Common myeloid progenitor, CD34-positive (primary cell): Measurements from ENCODE around the gene ZBTB7C.

Experiments
- CTCF ChIA-PET: fragments of 350-600 bp; sonication (Branson Sonifier 250); formaldehyde crosslinking; loops from one replicate; lab custom pipeline; 2021; ENCODE audit warnings: antibody characterized with exemption; lab: Charles Lee
- POLR2A ChIA-PET: fragments of 350-600 bp; sonication (Branson Sonifier 250); formaldehyde crosslinking; loops from one replicate; lab custom pipeline; 2021; ENCODE audit warnings: antibody characterized with exemption; lab: Charles Lee
- DNase-seq, 3 donors: peaks; one replicate each; pipeline versions ENCODE4 v3.0.0 to v3.0.0-alpha.2; 2013
- H3K27ac ChIP-seq, 2 experiments: 1 replicate in 1 of 2; 2 replicates in 1 of 2; pipeline ENCODE4 v1.7.0; 2013; ENCODE audit warnings: inconsistent platforms in 2 of 2, low read length in 2 of 2, mild to moderate bottlenecking in 2 of 2, low read depth in 1 of 2, moderate library complexity in 1 of 2; ENCODE audit not compliant: severe bottlenecking in 2 of 2, insufficient read depth in 1 of 2, poor library complexity in 1 of 2
- H3K27me3 ChIP-seq, 5 experiments: replicated peaks in 2 of 5; 1 replicate in 3 of 5; 2 replicates in 2 of 5; pipeline versions ENCODE4 v1.6.1 to v1.7.0; 2013; ENCODE audit warnings: low read length in 4 of 5, mild to moderate bottlenecking in 2 of 5, moderate library complexity in 2 of 5, inconsistent platforms in 1 of 5; ENCODE audit not compliant: insufficient read depth in 5 of 5, control insufficient read depth in 4 of 5
- H3K36me3 ChIP-seq, 4 experiments: 1 replicate in 2 of 4; 2 replicates in 2 of 4; pipeline versions ENCODE4 v1.6.1 to v1.7.0; 2013; ENCODE audit warnings: low read length in 3 of 4, control low read depth in 1 of 4, mild to moderate bottlenecking in 1 of 4; ENCODE audit not compliant: control insufficient read depth in 4 of 4, insufficient read depth in 4 of 4
- H3K4me1 ChIP-seq, 4 experiments: 1 replicate in 3 of 4; 2 replicates in 1 of 4; pipeline versions ENCODE4 v1.6.1 to v1.7.1; 2013; ENCODE audit warnings: low read length in 3 of 4, mild to moderate bottlenecking in 3 of 4, control low read depth in 1 of 4, inconsistent platforms in 1 of 4, moderate library complexity in 1 of 4; ENCODE audit not compliant: control insufficient read depth in 4 of 4, insufficient read depth in 4 of 4; ENCODE audit errors: control extremely low read depth in 1 of 4
- H3K4me3 ChIP-seq, 7 experiments: 1 replicate in 4 of 7; 2 replicates in 3 of 7; pipeline versions ENCODE4 v1.5.1 to v1.7.0; 2013; ENCODE audit warnings: mild to moderate bottlenecking in 7 of 7, low read length in 6 of 7, moderate library complexity in 6 of 7, inconsistent platforms in 2 of 7, low read depth in 2 of 7, control low read depth in 1 of 7; ENCODE audit not compliant: insufficient read depth in 4 of 7, control insufficient read depth in 1 of 7; ENCODE audit errors: extremely low read depth in 1 of 7
- H3K9me3 ChIP-seq, 5 experiments: 1 replicate in 4 of 5; 2 replicates in 1 of 5; pipeline versions ENCODE4 v1.6.1 to v1.7.1; 2013; ENCODE audit warnings: low read length in 4 of 5, mild to moderate bottlenecking in 2 of 5, inconsistent platforms in 1 of 5, low read depth in 1 of 5, moderate library complexity in 1 of 5; ENCODE audit not compliant: control insufficient read depth in 4 of 5, insufficient read depth in 2 of 5; ENCODE audit errors: control extremely low read depth in 1 of 5
- WGBS: methylation state at CpG from one replicate; pipeline ENCODE4 v1.1.5; 2013; ENCODE audit not compliant: insufficient coverage; 5-methylcytosine and 5-hydroxymethylcytosine counted together

The ZBTB7C gene

GRCh38 chr18:48450685-48451084 lies 41.5 kb upstream of the ZBTB7C start:
- Histone ChIP-seq H3K9me3 (no peaks in the 10 kb centered on the region), H3K36me3 (no peaks in the 10 kb centered on the region), H3K27ac (no peak overlapping the region), H3K4me1 (peaks cover 0 to 8% (median 6%) of the 10 kb centered on the region in 4 experiments), H3K4me3 (no peak overlapping the region), H3K27me3 (peaks cover 0 to 78% (median 34%) of the 10 kb centered on the region in 5 experiments)
- ChIA-PET POLR2A (no interaction called here), CTCF (interaction anchor here (0.6 to 1.6 kb wide), 2 partner anchors 323 to 419 kb away, joined by 4 to 6 read pairs; no protein-coding TSS in a partner anchor)
- WGBS: 94% methylated on average over 2 of the region's 2 CpGs
- no peak for DNase-seq

GRCh38 chr18:48446582-48447225 lies 37.5 kb upstream of the ZBTB7C start:
- POLR2A ChIA-PET: no interaction called here
- 40% methylated on average over 29 of the region's 30 CpGs for WGBS
- H3K9me3 ChIP-seq: no peaks in the 10 kb centered on the region
- H3K4me3 ChIP-seq: no peak overlapping the region
- peaks cover 4 to 61% (median 31%) of the 10 kb centered on the region in 5 experiments for H3K27me3 ChIP-seq
- peak; percentile 73 to 85 (median 84) for DNase-seq
- H3K36me3 ChIP-seq: no peaks in the 10 kb centered on the region
- CTCF ChIA-PET: interaction anchor here (0.6 to 5.5 kb wide), 13 partner anchors 8 to 1486 kb away, joined by 3 to 92 read pairs (median 5); no protein-coding TSS in a partner anchor
- H3K27ac ChIP-seq: no peak overlapping the region
- peaks cover 0 to 4% (median 3%) of the 10 kb centered on the region in 4 experiments for H3K4me1 ChIP-seq

GRCh38 chr18:48445540-48445939 lies 36.4 kb upstream of the ZBTB7C start:
- CTCF ChIA-PET: interaction anchor here (0.6 to 5.5 kb wide), 28 partner anchors 9 to 670 kb away, joined by 3 to 92 read pairs (median 4); no protein-coding TSS in a partner anchor
- Histone ChIP-seq H3K36me3 (no peaks in the 10 kb centered on the region), H3K27me3 (peaks cover 7 to 61% (median 26%) of the 10 kb centered on the region in 5 experiments), H3K4me1 (peaks cover 0 to 14% (median 11%) of the 10 kb centered on the region in 4 experiments), H3K9me3 (no peaks in the 10 kb centered on the region), H3K27ac (no peak overlapping the region), H3K4me3 (no peak overlapping the region)
- POLR2A ChIA-PET: interaction anchor here (0.7 kb wide), 1 partner anchor 673 kb away, joined by 3 read pairs; no protein-coding TSS in a partner anchor
- DNase-seq: peak; percentile 74 to 87 (median 82)
- 93% methylated on average over 3 of the region's 3 CpGs for WGBS

- DNase-seq: no peak
- H3K9me3 ChIP-seq: no peaks in the 10 kb centered on the region
- WGBS: 100% methylated on average over 2 of the region's 2 CpGs
- H3K27ac ChIP-seq: no peak overlapping the region
- peaks cover 9 to 48% (median 25%) of the 10 kb centered on the region in 5 experiments for H3K27me3 ChIP-seq
- POLR2A ChIA-PET: no interaction called here
- no peaks in the 10 kb centered on the region for H3K36me3 ChIP-seq
- H3K4me3 ChIP-seq: no peak overlapping the region
- CTCF ChIA-PET: interaction anchor here (1.3 to 5.2 kb wide), 5 partner anchors 15 to 31 kb away, joined by 3 to 92 read pairs (median 5); no protein-coding TSS in a partner anchor
- H3K4me1 ChIP-seq: peaks cover 0 to 16% (median 11%) of the 10 kb centered on the region in 4 experiments
Observed at GRCh38 chr18:48442761-48443160, 33.6 kb upstream of the ZBTB7C start.

GRCh38 chr18:48441405-48441881 lies 32.3 kb upstream of the ZBTB7C start:
- no peak overlapping the region for H3K27ac ChIP-seq
- peaks cover 10 to 47% (median 26%) of the 10 kb centered on the region in 5 experiments for H3K27me3 ChIP-seq
- peaks cover 0 to 15% (median 9%) of the 10 kb centered on the region in 4 experiments for H3K4me1 ChIP-seq
- CTCF ChIA-PET: interaction anchor here (1.2 to 2.0 kb wide), 6 partner anchors 13 to 415 kb away, joined by 3 to 5 read pairs (median 3); no protein-coding TSS in a partner anchor
- H3K9me3 ChIP-seq: no peaks in the 10 kb centered on the region
- POLR2A ChIA-PET: no interaction called here
- DNase-seq: peak in 2 of 3 donors; percentile 24 to 37
- 17% methylated on average over 14 of the region's 16 CpGs for WGBS
- H3K4me3 ChIP-seq: peak overlapping the region in 2 of 7 experiments; percentile 5 to 36
- no peaks in the 10 kb centered on the region for H3K36me3 ChIP-seq

- Histone ChIP-seq H3K9me3 (no peaks in the 10 kb centered on the region), H3K27ac (no peak overlapping the region), H3K4me3 (peak overlapping the region in 2 of 7 experiments; percentile 26 to 36), H3K27me3 (peaks cover 12 to 49% (median 26%) of the 10 kb centered on the region in 5 experiments), H3K36me3 (no peaks in the 10 kb centered on the region), H3K4me1 (peaks cover 0 to 13% (median 8%) of the 10 kb centered on the region in 4 experiments)
- POLR2A ChIA-PET: no interaction called here
- DNase-seq: no peak
- 71% methylated on average over 8 of the region's 9 CpGs for WGBS
- CTCF ChIA-PET: interaction anchor here (1.2 to 2.0 kb wide), 4 partner anchors 25 to 415 kb away, joined by 3 to 5 read pairs (median 3); no protein-coding TSS in a partner anchor
Observed at GRCh38 chr18:48440924-48441323, 31.7 kb upstream of the ZBTB7C start.
